HepG2 (cell line): ENCODE results near the gene LIME1. TPM values are rescaled to one million over a fixed set of nuclear protein-coding genes. Genes with fewer than 3 reads are reported as not detected.
A peak's percentile ranks its signal among the peaks of the same experiment; 100 is the strongest.

ENCODE experiments used
- ATRX ChIP-seq: sonication (generic); formaldehyde crosslinking; IDR thresholded peaks from 2 replicates; pipeline ENCODE4 v1.4.0; 2020; ENCODE audit warnings: missing genetic modification reagents, borderline replicate concordance
- BORCS8-MEF2B ChIP-seq: sonication (generic); formaldehyde crosslinking; IDR thresholded peaks from 2 replicates; pipeline ENCODE4 v1.8.0; 2022; ENCODE audit warnings: mild to moderate bottlenecking, missing genetic modification reagents
- CEBPG ChIP-seq: IDR thresholded peaks from 2 replicates; pipeline ENCODE4 v1.6.1; 2016
- CREB1 ChIP-seq, 2 experiments: fragments of 450-650 bp in 1 of 2; IDR thresholded peaks; 2 replicates each; pipeline ENCODE4 v1.6.1; 2016 to 2017; ENCODE audit warnings: control low read depth in 1 of 2, mild to moderate bottlenecking in 1 of 2, missing compliant biosample characterization in 1 of 2, missing genetic modification characterization in 1 of 2
- ETV6 ChIP-seq: sonication (generic); formaldehyde crosslinking; conservative IDR thresholded peaks from 2 replicates; pipeline ENCODE4 v1.4.0; 2020; ENCODE audit warnings: missing genetic modification reagents
- HDAC1 ChIP-seq: sonication (generic); formaldehyde crosslinking; IDR thresholded peaks from 2 replicates; pipeline ENCODE4 v1.5.1; 2020; ENCODE audit warnings: mild to moderate bottlenecking, missing genetic modification reagents
- HMGA1 ChIP-seq: sonication (generic); formaldehyde crosslinking; conservative IDR thresholded peaks from 2 replicates; pipeline ENCODE4 v1.4.0; 2020; ENCODE audit warnings: missing genetic modification reagents
- SALL1 ChIP-seq: sonication (generic); formaldehyde crosslinking; IDR thresholded peaks from 2 replicates; pipeline ENCODE4 v1.8.0; 2022; ENCODE audit warnings: mild to moderate bottlenecking, missing genetic modification reagents
- SIN3B ChIP-seq: fragments of 150-350 bp; IDR thresholded peaks from 2 replicates; pipeline ENCODE4 v1.6.1; 2014; ENCODE audit warnings: low read length
- YY1 ChIP-seq: IDR thresholded peaks from 2 replicates; pipeline ENCODE4 v1.6.1; 2011; ENCODE audit warnings: low read length, low read depth, moderate library complexity, mild to moderate bottlenecking; ENCODE audit not compliant: insufficient read depth, insufficient replicate concordance
- ZMYM4 ChIP-seq: sonication (generic); formaldehyde crosslinking; IDR thresholded peaks from 2 replicates; pipeline ENCODE4 v1.8.1; 2023; ENCODE audit warnings: mild to moderate bottlenecking, missing genetic modification reagents
- ZNF33A ChIP-seq: sonication (generic); formaldehyde crosslinking; IDR thresholded peaks from 2 replicates; pipeline ENCODE4 v1.5.1; 2020; ENCODE audit warnings: missing genetic modification reagents, mild to moderate bottlenecking, moderate library complexity, borderline replicate concordance
- ZNF737 ChIP-seq: sonication (generic); formaldehyde crosslinking; IDR thresholded peaks from 2 replicates; pipeline ENCODE4 v1.5.0; 2020; ENCODE audit warnings: missing genetic modification reagents, mild to moderate bottlenecking, borderline replicate concordance
- polyA plus RNA-seq, 8 experiments: library from polyadenylated mRNA; depleted of rRNA in 3 of 8; stranded (reverse) in 7 of 8; unstranded in 1 of 8; fragments of >200 nt; fragmentation: Illumina TruSeq in 4 of 8; extraction: Trizol in 4 of 8; gene quantifications; 2 replicates each; pipeline versions ENCODE4 v1.2.1 to v1.2.3, GENCODE V29; 2011 to 2016; ENCODE audit warnings: low read depth in 4 of 8, missing spikeins in 1 of 8, mixed read lengths in 1 of 8; ENCODE audit not compliant: insufficient read depth in 1 of 8
- total RNA-seq, 5 experiments: library from RNA; depleted of rRNA; stranded (reverse); fragments of >200 nt; fragmentation: Illumina TruSeq; extraction: Trizol; gene quantifications; 2 replicates each; pipeline ENCODE4 v1.2.3, GENCODE V29; 2016; ENCODE audit warnings: low read depth in 1 of 5
- TF ChIP-seq, protein P1 (sequence below): sonication (generic); formaldehyde crosslinking; IDR thresholded peaks from 2 replicates; pipeline ENCODE4 v1.5.0; 2020; ENCODE audit warnings: missing genetic modification reagents
- TF ChIP-seq, protein P2 (sequence below): sonication (generic); formaldehyde crosslinking; IDR thresholded peaks from 2 replicates; pipeline ENCODE4 v1.8.0; 2022; ENCODE audit warnings: mild to moderate bottlenecking, missing genetic modification reagents, moderate library complexity
- TF ChIP-seq, protein P3 (sequence below): sonication (generic); formaldehyde crosslinking; IDR thresholded peaks from 2 replicates; pipeline ENCODE4 v1.4.0; 2020; ENCODE audit warnings: low read depth, mild to moderate bottlenecking, missing genetic modification reagents
- TF ChIP-seq, protein P4 (sequence below): sonication (generic); formaldehyde crosslinking; conservative IDR thresholded peaks from 2 replicates; pipeline ENCODE4 v1.4.0; 2020; ENCODE audit warnings: mild to moderate bottlenecking, missing genetic modification reagents, moderate library complexity
- TF ChIP-seq, protein P5 (sequence below): sonication (generic); formaldehyde crosslinking; IDR thresholded peaks from 2 replicates; pipeline ENCODE4 v1.5.0; 2020; ENCODE audit warnings: missing genetic modification reagents, mild to moderate bottlenecking, borderline replicate concordance
- TF ChIP-seq, protein P6 (sequence below): sonication (generic); formaldehyde crosslinking; IDR thresholded peaks from 2 replicates; pipeline ENCODE4 v1.5.0; 2020; ENCODE audit warnings: missing genetic modification reagents

LIME1 gene
- total and polyA plus RNA-seq, 2 of the 13 experiments (the other 11 are each of a cell fraction or from before 2014, with no cell fraction given) = 13.0 to 61.5 TPM

DNA sequence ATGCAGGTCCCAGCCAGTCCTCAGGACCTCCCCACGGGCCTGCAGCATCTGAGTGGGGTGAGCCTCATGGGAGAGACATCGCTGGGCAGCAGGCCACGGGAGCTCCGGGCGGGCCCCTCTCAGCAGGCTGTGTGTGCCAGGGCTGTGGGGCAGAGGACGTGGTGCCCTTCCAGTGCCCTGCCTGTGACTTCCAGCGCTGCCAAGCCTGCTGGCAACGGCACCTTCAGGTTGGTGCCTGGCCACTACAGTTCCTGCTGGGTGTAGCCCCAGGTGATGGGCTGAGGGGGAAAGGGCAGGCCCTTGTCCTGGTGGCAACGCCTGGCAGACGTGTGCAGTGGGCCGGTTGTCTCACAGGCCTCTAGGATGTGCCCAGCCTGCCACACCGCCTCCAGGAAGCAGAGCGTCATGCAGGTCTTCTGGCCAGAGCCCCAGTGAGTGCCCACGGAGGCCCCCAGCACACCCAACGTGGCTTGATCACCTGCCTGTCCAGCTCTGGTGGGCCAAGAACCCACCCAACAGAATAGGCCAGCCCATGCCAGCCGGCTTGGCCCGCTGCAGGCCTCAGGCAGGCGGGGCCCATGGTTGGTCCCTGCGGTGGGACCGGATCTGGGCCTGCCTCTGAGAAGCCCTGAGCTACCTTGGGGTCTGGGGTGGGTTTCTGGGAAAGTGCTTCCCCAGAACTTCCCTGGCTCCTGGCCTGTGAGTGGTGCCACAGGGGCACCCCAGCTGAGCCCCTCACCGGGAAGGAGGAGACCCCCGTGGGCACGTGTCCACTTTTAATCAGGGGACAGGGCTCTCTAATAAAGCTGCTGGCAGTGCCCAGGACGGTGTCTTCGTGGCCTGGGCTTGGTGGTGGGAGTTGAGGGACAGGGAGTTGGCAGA is 40.8 kb upstream of the LIME1 start (continued):
- TF ChIP-seq, protein P1, sequence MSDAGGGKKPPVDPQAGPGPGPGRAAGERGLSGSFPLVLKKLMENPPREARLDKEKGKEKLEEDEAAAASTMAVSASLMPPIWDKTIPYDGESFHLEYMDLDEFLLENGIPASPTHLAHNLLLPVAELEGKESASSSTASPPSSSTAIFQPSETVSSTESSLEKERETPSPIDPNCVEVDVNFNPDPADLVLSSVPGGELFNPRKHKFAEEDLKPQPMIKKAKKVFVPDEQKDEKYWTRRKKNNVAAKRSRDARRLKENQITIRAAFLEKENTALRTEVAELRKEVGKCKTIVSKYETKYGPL (CRISPR knock-in tag) = no peak
- no peak for TF ChIP-seq ZNF33A (CRISPR knock-in tag)
- no peak for TF ChIP-seq CEBPG
- TF ChIP-seq, protein P2, sequence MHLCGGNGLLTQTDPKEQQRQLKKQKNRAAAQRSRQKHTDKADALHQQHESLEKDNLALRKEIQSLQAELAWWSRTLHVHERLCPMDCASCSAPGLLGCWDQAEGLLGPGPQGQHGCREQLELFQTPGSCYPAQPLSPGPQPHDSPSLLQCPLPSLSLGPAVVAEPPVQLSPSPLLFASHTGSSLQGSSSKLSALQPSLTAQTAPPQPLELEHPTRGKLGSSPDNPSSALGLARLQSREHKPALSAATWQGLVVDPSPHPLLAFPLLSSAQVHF (CRISPR knock-in tag) = 0 out of 2 replicates have a peak, but pooled peaks have one; percentile 11
- TF ChIP-seq ZNF737 (CRISPR knock-in tag) = no peak
- no peak for TF ChIP-seq ZMYM4 (CRISPR knock-in tag)
- TF ChIP-seq ATRX (CRISPR knock-in tag) = no peak
- no peak for TF ChIP-seq ETV6 (CRISPR knock-in tag)
- no peak for TF ChIP-seq SIN3B
- no peak for TF ChIP-seq HDAC1 (CRISPR knock-in tag)
- no peak for TF ChIP-seq HMGA1
- TF ChIP-seq, protein P3, sequence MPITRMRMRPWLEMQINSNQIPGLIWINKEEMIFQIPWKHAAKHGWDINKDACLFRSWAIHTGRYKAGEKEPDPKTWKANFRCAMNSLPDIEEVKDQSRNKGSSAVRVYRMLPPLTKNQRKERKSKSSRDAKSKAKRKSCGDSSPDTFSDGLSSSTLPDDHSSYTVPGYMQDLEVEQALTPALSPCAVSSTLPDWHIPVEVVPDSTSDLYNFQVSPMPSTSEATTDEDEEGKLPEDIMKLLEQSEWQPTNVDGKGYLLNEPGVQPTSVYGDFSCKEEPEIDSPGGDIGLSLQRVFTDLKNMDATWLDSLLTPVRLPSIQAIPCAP = no peak
- TF ChIP-seq BORCS8-MEF2B (CRISPR knock-in tag) = 0 out of 2 replicates have a peak, but pooled peaks have one; percentile 46
- TF ChIP-seq, protein P4, sequence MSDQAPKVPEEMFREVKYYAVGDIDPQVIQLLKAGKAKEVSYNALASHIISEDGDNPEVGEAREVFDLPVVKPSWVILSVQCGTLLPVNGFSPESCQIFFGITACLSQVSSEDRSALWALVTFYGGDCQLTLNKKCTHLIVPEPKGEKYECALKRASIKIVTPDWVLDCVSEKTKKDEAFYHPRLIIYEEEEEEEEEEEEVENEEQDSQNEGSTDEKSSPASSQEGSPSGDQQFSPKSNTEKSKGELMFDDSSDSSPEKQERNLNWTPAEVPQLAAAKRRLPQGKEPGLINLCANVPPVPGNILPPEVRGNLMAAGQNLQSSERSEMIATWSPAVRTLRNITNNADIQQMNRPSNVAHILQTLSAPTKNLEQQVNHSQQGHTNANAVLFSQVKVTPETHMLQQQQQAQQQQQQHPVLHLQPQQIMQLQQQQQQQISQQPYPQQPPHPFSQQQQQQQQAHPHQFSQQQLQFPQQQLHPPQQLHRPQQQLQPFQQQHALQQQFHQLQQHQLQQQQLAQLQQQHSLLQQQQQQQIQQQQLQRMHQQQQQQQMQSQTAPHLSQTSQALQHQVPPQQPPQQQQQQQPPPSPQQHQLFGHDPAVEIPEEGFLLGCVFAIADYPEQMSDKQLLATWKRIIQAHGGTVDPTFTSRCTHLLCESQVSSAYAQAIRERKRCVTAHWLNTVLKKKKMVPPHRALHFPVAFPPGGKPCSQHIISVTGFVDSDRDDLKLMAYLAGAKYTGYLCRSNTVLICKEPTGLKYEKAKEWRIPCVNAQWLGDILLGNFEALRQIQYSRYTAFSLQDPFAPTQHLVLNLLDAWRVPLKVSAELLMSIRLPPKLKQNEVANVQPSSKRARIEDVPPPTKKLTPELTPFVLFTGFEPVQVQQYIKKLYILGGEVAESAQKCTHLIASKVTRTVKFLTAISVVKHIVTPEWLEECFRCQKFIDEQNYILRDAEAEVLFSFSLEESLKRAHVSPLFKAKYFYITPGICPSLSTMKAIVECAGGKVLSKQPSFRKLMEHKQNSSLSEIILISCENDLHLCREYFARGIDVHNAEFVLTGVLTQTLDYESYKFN (CRISPR knock-in tag) = no peak
- TF ChIP-seq YY1 = no peak
- TF ChIP-seq, protein P5, sequence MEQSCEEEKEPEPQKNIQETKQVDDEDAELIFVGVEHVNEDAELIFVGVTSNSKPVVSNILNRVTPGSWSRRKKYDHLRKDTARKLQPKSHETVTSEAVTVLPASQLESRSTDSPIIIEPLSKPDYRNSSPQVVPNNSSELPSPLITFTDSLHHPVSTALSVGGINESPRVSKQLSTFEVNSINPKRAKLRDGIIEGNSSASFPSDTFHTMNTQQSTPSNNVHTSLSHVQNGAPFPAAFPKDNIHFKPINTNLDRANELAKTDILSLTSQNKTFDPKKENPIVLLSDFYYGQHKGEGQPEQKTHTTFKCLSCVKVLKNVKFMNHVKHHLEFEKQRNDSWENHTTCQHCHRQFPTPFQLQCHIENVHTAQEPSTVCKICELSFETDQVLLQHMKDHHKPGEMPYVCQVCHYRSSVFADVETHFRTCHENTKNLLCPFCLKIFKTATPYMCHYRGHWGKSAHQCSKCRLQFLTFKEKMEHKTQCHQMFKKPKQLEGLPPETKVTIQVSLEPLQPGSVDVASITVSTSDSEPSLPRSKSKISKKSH = no peak
- TF ChIP-seq CREB1 (IDR thresholded peaks at IDR 0.05) = no peak
- TF ChIP-seq CREB1 (CRISPR knock-in tag; IDR thresholded peaks at IDR 0.05) = no peak
- TF ChIP-seq, protein P6, sequence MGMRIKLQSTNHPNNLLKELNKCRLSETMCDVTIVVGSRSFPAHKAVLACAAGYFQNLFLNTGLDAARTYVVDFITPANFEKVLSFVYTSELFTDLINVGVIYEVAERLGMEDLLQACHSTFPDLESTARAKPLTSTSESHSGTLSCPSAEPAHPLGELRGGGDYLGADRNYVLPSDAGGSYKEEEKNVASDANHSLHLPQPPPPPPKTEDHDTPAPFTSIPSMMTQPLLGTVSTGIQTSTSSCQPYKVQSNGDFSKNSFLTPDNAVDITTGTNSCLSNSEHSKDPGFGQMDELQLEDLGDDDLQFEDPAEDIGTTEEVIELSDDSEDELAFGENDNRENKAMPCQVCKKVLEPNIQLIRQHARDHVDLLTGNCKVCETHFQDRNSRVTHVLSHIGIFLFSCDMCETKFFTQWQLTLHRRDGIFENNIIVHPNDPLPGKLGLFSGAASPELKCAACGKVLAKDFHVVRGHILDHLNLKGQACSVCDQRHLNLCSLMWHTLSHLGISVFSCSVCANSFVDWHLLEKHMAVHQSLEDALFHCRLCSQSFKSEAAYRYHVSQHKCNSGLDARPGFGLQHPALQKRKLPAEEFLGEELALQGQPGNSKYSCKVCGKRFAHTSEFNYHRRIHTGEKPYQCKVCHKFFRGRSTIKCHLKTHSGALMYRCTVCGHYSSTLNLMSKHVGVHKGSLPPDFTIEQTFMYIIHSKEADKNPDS (CRISPR knock-in tag) = no peak
- 0 out of 2 replicates have a peak, but pooled peaks have one; percentile 12 for TF ChIP-seq SALL1 (CRISPR knock-in tag)
